Trophoblast cell (in vitro differentiated cells and primary cell): ENCODE data around the gene COL16A1.
A peak's percentile ranks its signal among the peaks of the same experiment; 100 is the strongest.

Experiments used
- DNase-seq, 2 donors: peaks; one replicate each; pipeline ENCODE4 v3.0.0-alpha.2; 2016
- H2AFZ ChIP-seq: 2 replicates; pipeline ENCODE4 v1.6.1; 2013; ENCODE audit warnings: low read length, moderate library complexity, mild to moderate bottlenecking; ENCODE audit not compliant: insufficient read depth, poor library complexity
- H2AK5ac ChIP-seq: 2 replicates; pipeline ENCODE4 v1.6.1; 2013; ENCODE audit warnings: mild to moderate bottlenecking, low read length
- H2BK120ac ChIP-seq: 2 replicates; pipeline ENCODE4 v1.6.1; 2013; ENCODE audit warnings: low read length, mild to moderate bottlenecking, moderate library complexity; ENCODE audit not compliant: insufficient read depth, poor library complexity
- H2BK12ac ChIP-seq: 2 replicates; pipeline ENCODE4 v1.6.1; 2013; ENCODE audit warnings: mild to moderate bottlenecking, low read length, moderate library complexity
- H2BK5ac ChIP-seq: 2 replicates; pipeline ENCODE4 v1.6.1; 2013; ENCODE audit warnings: low read length, low read depth, moderate library complexity, mild to moderate bottlenecking; ENCODE audit not compliant: poor library complexity
- H3K14ac ChIP-seq: 2 replicates; pipeline ENCODE4 v1.6.1; 2013; ENCODE audit warnings: mild to moderate bottlenecking, low read length
- H3K18ac ChIP-seq: 2 replicates; pipeline ENCODE4 v1.6.1; 2013; ENCODE audit warnings: mild to moderate bottlenecking, low read length
- H3K23ac ChIP-seq: 2 replicates; pipeline ENCODE4 v1.6.1; 2013; ENCODE audit warnings: low read length
- H3K27ac ChIP-seq: 2 replicates; pipeline ENCODE4 v1.5.1; 2013; ENCODE audit warnings: low read depth, mild to moderate bottlenecking, inconsistent platforms, low read length, moderate library complexity
- H3K27me3 ChIP-seq: 2 replicates; pipeline ENCODE4 v1.6.1; 2013; ENCODE audit warnings: inconsistent platforms, mild to moderate bottlenecking, low read length, moderate library complexity; ENCODE audit not compliant: insufficient read depth
- H3K36me3 ChIP-seq, 2 experiments: 1 replicate in 1 of 2; 2 replicates in 1 of 2; pipeline ENCODE4 v1.6.1; 2013; ENCODE audit warnings: low read length in 2 of 2, mild to moderate bottlenecking in 2 of 2, moderate library complexity in 1 of 2; ENCODE audit not compliant: insufficient read depth in 2 of 2, control insufficient read depth in 1 of 2
- H3K4ac ChIP-seq: 2 replicates; pipeline ENCODE4 v1.6.1; 2013; ENCODE audit warnings: low read depth, mild to moderate bottlenecking, low read length, moderate library complexity
- H3K4me1 ChIP-seq, 2 experiments: 1 replicate in 1 of 2; 2 replicates in 1 of 2; pipeline ENCODE4 v1.6.1; 2013; ENCODE audit warnings: low read length in 2 of 2, mild to moderate bottlenecking in 2 of 2, moderate library complexity in 1 of 2; ENCODE audit not compliant: insufficient read depth in 2 of 2, control insufficient read depth in 1 of 2
- H3K4me2 ChIP-seq: 2 replicates; pipeline ENCODE4 v1.6.1; 2013; ENCODE audit warnings: inconsistent platforms, mild to moderate bottlenecking, low read length, moderate library complexity
- H3K4me3 ChIP-seq: 2 replicates; pipeline ENCODE4 v1.5.1; 2013; ENCODE audit warnings: mild to moderate bottlenecking, low read depth, low read length, inconsistent platforms
- H3K79me1 ChIP-seq: one replicate; pipeline ENCODE4 v1.6.1; 2013; ENCODE audit warnings: low read length
- H3K79me2 ChIP-seq: 2 replicates; pipeline ENCODE4 v1.6.1; 2013; ENCODE audit warnings: low read length, mild to moderate bottlenecking; ENCODE audit not compliant: control insufficient read depth, insufficient read depth, poor library complexity
- H3K9ac ChIP-seq: 2 replicates; pipeline ENCODE4 v1.6.1; 2013; ENCODE audit warnings: mild to moderate bottlenecking, low read length
- H3K9me3 ChIP-seq: 2 replicates; pipeline ENCODE4 v1.6.1; 2013; ENCODE audit warnings: low read depth, mild to moderate bottlenecking, control low read depth, inconsistent platforms, low read length; ENCODE audit not compliant: insufficient read depth
- H4K12ac ChIP-seq: 2 replicates; pipeline ENCODE4 v1.6.1; 2013; ENCODE audit warnings: low read depth, mild to moderate bottlenecking, low read length, moderate library complexity
- H4K8ac ChIP-seq: 2 replicates; pipeline ENCODE4 v1.6.1; 2013; ENCODE audit warnings: low read depth, mild to moderate bottlenecking, low read length, moderate library complexity
- H4K91ac ChIP-seq: one replicate; pipeline ENCODE4 v1.6.1; 2013; ENCODE audit warnings: low read depth, mild to moderate bottlenecking, low read length, moderate library complexity
- WGBS: extraction: QIAGEN DNeasy Blood & Tissue Kit; methylation state at CpG from one replicate; pipeline ENCODE4 v1.1.7; 2013; ENCODE audit warnings: missing lambda C conversion rate; ENCODE audit not compliant: insufficient read length, insufficient coverage; ENCODE audit errors: extremely low coverage; 5-methylcytosine and 5-hydroxymethylcytosine counted together

COL16A1 gene

GRCh38 chr1:31734582-31735107, 30.8 kb upstream of the COL16A1 start:
- Histone ChIP-seq H4K91ac (no peak overlapping the region), H4K8ac (no peak overlapping the region), H4K12ac (no peak overlapping the region), H3K4me2 (no peak overlapping the region), H3K27me3 (no peaks in the 10 kb centered on the region), H3K79me1 (no peaks in the 10 kb centered on the region), H3K23ac (no peak overlapping the region), H3K9me3 (no peaks in the 10 kb centered on the region), H2BK5ac (no peak overlapping the region), H3K4ac (no peak overlapping the region), H3K79me2 (no peaks in the 10 kb centered on the region), H2AFZ (no peak overlapping the region), H3K36me3 (peaks cover 0 to 3% of the 10 kb centered on the region in 2 experiments), H3K4me1 (no peaks in the 10 kb centered on the region), H3K27ac (no peak overlapping the region), H3K9ac (no peak overlapping the region), H2BK120ac (no peak overlapping the region), H3K4me3 (no peak overlapping the region), H2BK12ac (no peak overlapping the region), H2AK5ac (no peak overlapping the region), H3K14ac (no peak overlapping the region), H3K18ac (no peak overlapping the region)
- peak in 1 of 2 donors; percentile 41 for DNase-seq
- no CpG with 5 or more reads among the region's 7 CpGs for WGBS

DNA sequence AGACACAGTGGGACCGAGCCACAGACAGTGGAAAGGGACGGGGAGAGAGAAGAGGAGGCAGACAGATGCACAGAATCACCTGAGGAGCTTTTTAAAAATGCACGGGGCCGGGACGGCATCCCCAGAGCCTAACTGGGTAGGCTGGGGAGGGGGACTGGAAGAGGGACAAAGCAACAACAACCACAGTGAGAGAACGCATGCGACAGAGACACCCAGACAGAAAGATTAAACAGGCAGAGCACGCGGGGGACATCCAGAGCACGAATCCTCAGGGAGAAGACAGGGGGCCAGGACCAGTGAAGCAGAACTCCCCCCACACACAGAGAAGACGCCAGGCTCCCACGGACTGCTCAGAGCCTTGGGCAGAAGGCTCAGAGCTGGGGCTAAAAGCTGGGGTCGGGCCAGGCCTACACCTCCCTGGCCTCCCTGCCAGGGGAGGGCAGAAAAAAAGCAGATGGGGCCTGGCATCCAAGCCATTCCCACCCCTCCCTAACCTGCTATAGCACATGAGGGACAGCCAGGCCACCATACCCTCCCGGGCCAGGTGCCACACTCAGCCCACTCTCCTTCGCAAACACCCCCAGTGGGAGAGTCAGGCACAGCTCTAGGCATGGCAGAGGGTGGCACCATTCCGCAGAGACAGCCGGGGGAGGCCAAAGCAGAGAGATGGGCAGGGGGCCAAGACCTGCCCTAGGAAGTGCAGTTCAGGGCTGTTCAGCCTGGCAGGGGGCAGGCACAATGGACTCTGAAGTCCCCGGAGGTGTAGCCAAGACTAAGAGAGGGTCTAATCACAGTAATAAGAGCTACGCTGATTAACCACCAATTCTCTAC, 29.8 kb upstream of the COL16A1 start:
- DNase-seq: no peak

DNA sequence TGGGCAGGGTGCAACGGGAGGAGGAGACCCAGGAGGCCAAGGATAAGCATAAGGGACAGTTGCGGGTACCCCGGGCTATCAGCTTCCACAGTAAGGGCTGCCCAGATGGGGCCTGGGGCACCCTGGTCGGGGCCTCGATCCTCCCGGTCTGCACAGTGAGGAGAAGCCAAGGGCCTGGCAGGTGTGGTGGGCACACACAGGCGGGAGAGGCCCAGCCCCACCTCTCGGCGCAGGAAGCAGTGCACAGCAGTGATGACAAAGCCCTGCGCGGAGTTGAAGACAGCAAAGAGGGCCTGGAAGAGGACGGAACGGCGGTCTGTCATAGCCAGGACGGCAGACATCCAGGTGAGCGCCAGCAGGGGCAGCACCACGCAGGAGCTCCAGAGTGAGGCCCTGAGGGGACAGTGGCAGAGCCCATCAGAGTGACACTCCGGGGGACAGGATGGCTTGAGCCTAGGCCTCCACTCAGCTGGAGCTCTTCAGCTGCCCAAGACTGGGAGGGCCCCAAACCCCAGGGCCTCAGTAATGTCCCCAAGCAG, 29.0 kb upstream of the COL16A1 start:
- H3K79me1 ChIP-seq: no peaks in the 10 kb centered on the region
- no peak overlapping the region for H4K12ac ChIP-seq
- H3K14ac ChIP-seq: no peak overlapping the region
- H2BK120ac ChIP-seq: no peak overlapping the region
- H3K9ac ChIP-seq: no peak overlapping the region
- H2AFZ ChIP-seq: no peak overlapping the region
- no peak overlapping the region for H3K4me2 ChIP-seq
- H4K91ac ChIP-seq: no peak overlapping the region
- H3K79me2 ChIP-seq: no peaks in the 10 kb centered on the region
- no peaks in the 10 kb centered on the region for H3K9me3 ChIP-seq
- H3K18ac ChIP-seq: no peak overlapping the region
- no peak overlapping the region for H3K4me3 ChIP-seq
- H2BK12ac ChIP-seq: no peak overlapping the region
- WGBS: no CpG with 5 or more reads among the region's 18 CpGs
- H2BK5ac ChIP-seq: no peak overlapping the region
- H3K23ac ChIP-seq: no peak overlapping the region
- no peak overlapping the region for H3K4ac ChIP-seq
- no peak for DNase-seq
- no peak overlapping the region for H3K27ac ChIP-seq
- no peaks in the 10 kb centered on the region for H3K4me1 ChIP-seq
- no peak overlapping the region for H2AK5ac ChIP-seq
- H3K27me3 ChIP-seq: no peaks in the 10 kb centered on the region
- no peak overlapping the region for H4K8ac ChIP-seq
- no peaks in the 10 kb centered on the region for H3K36me3 ChIP-seq

More for the DNA sequence above, 29.8 kb upstream of the COL16A1 start:
- Histone ChIP-seq H2AK5ac (no peak overlapping the region), H3K9me3 (no peaks in the 10 kb centered on the region), H3K18ac (no peak overlapping the region), H2BK12ac (no peak overlapping the region), H3K36me3 (peaks cover 0 to under 1% of the 10 kb centered on the region in 2 experiments), H3K14ac (no peak overlapping the region), H3K27me3 (no peaks in the 10 kb centered on the region), H2BK120ac (no peak overlapping the region), H3K9ac (no peak overlapping the region), H2BK5ac (no peak overlapping the region), H3K79me1 (no peaks in the 10 kb centered on the region), H3K4me3 (no peak overlapping the region), H3K79me2 (no peaks in the 10 kb centered on the region), H2AFZ (no peak overlapping the region), H4K8ac (no peak overlapping the region), H3K23ac (no peak overlapping the region), H3K27ac (no peak overlapping the region), H3K4me2 (no peak overlapping the region), H3K4me1 (no peaks in the 10 kb centered on the region), H4K91ac (no peak overlapping the region), H3K4ac (no peak overlapping the region), H4K12ac (no peak overlapping the region)
- WGBS: no CpG with 5 or more reads among the region's 19 CpGs

GRCh38 chr1:31732343-31732742, 28.5 kb upstream of the COL16A1 start:
- H3K23ac ChIP-seq: no peak overlapping the region
- no peaks in the 10 kb centered on the region for H3K9me3 ChIP-seq
- no peak overlapping the region for H2BK12ac ChIP-seq
- no peak overlapping the region for H2BK5ac ChIP-seq
- no CpG with 5 or more reads among the region's 6 CpGs for WGBS
- no peak overlapping the region for H4K8ac ChIP-seq
- H3K9ac ChIP-seq: no peak overlapping the region
- no peak overlapping the region for H3K4me2 ChIP-seq
- H3K79me2 ChIP-seq: no peaks in the 10 kb centered on the region
- no peak overlapping the region for H3K14ac ChIP-seq
- H3K18ac ChIP-seq: no peak overlapping the region
- no peak overlapping the region for H4K12ac ChIP-seq
- no peak overlapping the region for H2AFZ ChIP-seq
- no peaks in the 10 kb centered on the region for H3K79me1 ChIP-seq
- no peak overlapping the region for H3K4ac ChIP-seq
- H3K4me3 ChIP-seq: no peak overlapping the region
- no peak overlapping the region for H2AK5ac ChIP-seq
- H3K4me1 ChIP-seq: no peaks in the 10 kb centered on the region
- H3K36me3 ChIP-seq: no peaks in the 10 kb centered on the region
- H3K27ac ChIP-seq: no peak overlapping the region
- H4K91ac ChIP-seq: no peak overlapping the region
- H2BK120ac ChIP-seq: no peak overlapping the region
- no peaks in the 10 kb centered on the region for H3K27me3 ChIP-seq
- DNase-seq: no peak
